Mesodermal cell (in vitro differentiated cells): ENCODE results near the gene KHDC3L.
"Not testable (repeated sequence)": the region's sequence is repeated elsewhere in the genome, so short reads cannot be mapped to it uniquely, and the experiment has no call there.

Experiments
- H3K27ac ChIP-seq: 2 replicates; pipeline ENCODE4 v1.7.0; 2013; ENCODE audit warnings: mild to moderate bottlenecking, low read depth, low read length, moderate library complexity; ENCODE audit not compliant: severe bottlenecking
- H3K36me3 ChIP-seq: 2 replicates; pipeline ENCODE4 v1.7.1; 2013; ENCODE audit warnings: mild to moderate bottlenecking, low read length, moderate library complexity; ENCODE audit not compliant: control insufficient read depth, insufficient read depth
- H3K4me1 ChIP-seq: one replicate; pipeline ENCODE4 v1.7.1; 2013; ENCODE audit warnings: mild to moderate bottlenecking, low read length; ENCODE audit not compliant: insufficient read depth, control insufficient read depth, poor library complexity, severe bottlenecking
- H3K4me3 ChIP-seq: 2 replicates; pipeline ENCODE4 v1.7.0; 2013; ENCODE audit warnings: low read length, control low read depth, mild to moderate bottlenecking; ENCODE audit not compliant: insufficient read depth, poor library complexity, severe bottlenecking; ENCODE audit errors: extremely low read depth
- H3K9me3 ChIP-seq: 2 replicates; pipeline ENCODE4 v1.7.1; 2013; ENCODE audit warnings: mild to moderate bottlenecking, low read length, moderate library complexity; ENCODE audit not compliant: control insufficient read depth
- WGBS, 2 experiments: methylation state at CpG; one replicate each; pipeline ENCODE4 v1.1.5; 2013; ENCODE audit warnings: missing lambda C conversion rate in 2 of 2; ENCODE audit not compliant: insufficient coverage in 2 of 2; 5-methylcytosine and 5-hydroxymethylcytosine counted together

KHDC3L gene

GRCh38 chr6:73369563-73369962 is 7.1 kb downstream of the KHDC3L start, which contains the start of gene OOEP:
TSS of gene OOEP (minus strand) at chr6:73369897. CDS start at chr6:73369792, 105 bp downstream.
- 95 to 98% methylated on average over 27 to 36 of the region's 36 CpGs for WGBS, 2 experiments
- no peak within 1 kb of the TSS for H3K4me3 ChIP-seq
- H3K4me1 ChIP-seq = no peaks in the 10 kb centered on the region
- H3K27ac ChIP-seq = no peak within 1 kb of the TSS
- no peaks in the 10 kb centered on the region for H3K9me3 ChIP-seq
- H3K36me3 ChIP-seq = no peaks in the 10 kb centered on the region

- H3K9me3 ChIP-seq = no peaks in the 10 kb centered on the region
- H3K36me3 ChIP-seq = no peaks in the 10 kb centered on the region
- no peak overlapping the region for H3K27ac ChIP-seq
- H3K4me1 ChIP-seq = no peaks in the 10 kb centered on the region
- WGBS, 2 experiments = 97 to 100% methylated on average over 1 to 3 of the region's 4 CpGs
- H3K4me3 ChIP-seq = no peak overlapping the region
These were observed 9.5 kb downstream of the KHDC3L start for GRCh38 chr6:73371984-73372383.

- Histone ChIP-seq H3K27ac (no peak overlapping the region), H3K4me1 (no peaks in the 10 kb centered on the region), H3K9me3 (no peaks in the 10 kb centered on the region), H3K4me3 (no peak overlapping the region), H3K36me3 (no peaks in the 10 kb centered on the region)
- WGBS, 2 experiments = 96% methylated on average over 9 to 10 of the region's 10 CpGs
These were observed 10.1 kb downstream of the KHDC3L start for GRCh38 chr6:73372516-73372915.

GRCh38 chr6:73375216-73375615 is 12.8 kb downstream of the KHDC3L start:
- Histone ChIP-seq H3K9me3 (no peaks in the 10 kb centered on the region), H3K36me3 (no peaks in the 10 kb centered on the region), H3K4me1 (no peaks in the 10 kb centered on the region), H3K27ac (no peak overlapping the region), H3K4me3 (no peak overlapping the region)
- 78% methylated on average over 1 of the region's 1 CpG for WGBS, 2 experiments

- WGBS, 2 experiments = 100% methylated on average over 3 of the region's 3 CpGs; no CpG with 5 or more reads in 1 of the 2 experiments
- no peak overlapping the region for H3K4me3 ChIP-seq
- H3K27ac ChIP-seq = no peak overlapping the region
- H3K4me1 ChIP-seq = no peaks in the 10 kb centered on the region
- no peaks in the 10 kb centered on the region for H3K36me3 ChIP-seq
- H3K9me3 ChIP-seq = no peaks in the 10 kb centered on the region
These were observed 14.8 kb downstream of the KHDC3L start for GRCh38 chr6:73377225-73377624.

- H3K27ac ChIP-seq, H3K36me3 ChIP-seq, H3K9me3 ChIP-seq, H3K4me3 ChIP-seq, H3K4me1 ChIP-seq: not testable (repeated sequence)
- WGBS, 2 experiments = 91 to 93% methylated on average over 9 to 10 of the region's 10 CpGs
These were observed 19.1 kb downstream of the KHDC3L start for GRCh38 chr6:73381531-73381930.

- Histone ChIP-seq H3K36me3 (no peaks in the 10 kb centered on the region), H3K4me3 (no peak overlapping the region), H3K27ac (no peak overlapping the region), H3K9me3 (no peaks in the 10 kb centered on the region), H3K4me1 (no peaks in the 10 kb centered on the region)
- WGBS, 2 experiments = 88 to 92% methylated on average over 2 to 3 of the region's 6 CpGs
These were observed 20.1 kb downstream of the KHDC3L start for GRCh38 chr6:73382462-73383113.

GRCh38 chr6:73388433-73388799 is 26.0 kb downstream of the KHDC3L start:
- Histone ChIP-seq H3K36me3 (no peaks in the 10 kb centered on the region), H3K4me3 (peak overlapping the region; percentile 46), H3K9me3 (no peaks in the 10 kb centered on the region), H3K27ac (peak overlapping the region; percentile 57), H3K4me1 (no peaks in the 10 kb centered on the region)
- WGBS, 2 experiments = 67 to 70% methylated on average over 1 to 2 of the region's 4 CpGs

GRCh38 chr6:73388800-73389512 is 26.5 kb downstream of the KHDC3L start:
- H3K27ac ChIP-seq = peak overlapping the region; percentile 57
- WGBS, 2 experiments = 2 to 3% methylated on average over 21 to 30 of the region's 38 CpGs
- no peaks in the 10 kb centered on the region for H3K4me1 ChIP-seq
- H3K9me3 ChIP-seq = no peaks in the 10 kb centered on the region
- H3K4me3 ChIP-seq = peak overlapping the region; percentile 46
- no peaks in the 10 kb centered on the region for H3K36me3 ChIP-seq

- Histone ChIP-seq H3K4me3 (no peak overlapping the region), H3K27ac (no peak overlapping the region), H3K36me3 (no peaks in the 10 kb centered on the region), H3K9me3 (no peaks in the 10 kb centered on the region), H3K4me1 (no peaks in the 10 kb centered on the region)
- WGBS, 2 experiments = 90 to 98% methylated on average over 7 of the region's 10 CpGs
These were observed 27.4 kb downstream of the KHDC3L start for GRCh38 chr6:73389854-73390253.

- WGBS, 2 experiments = no CpG with 5 or more reads among the region's 2 CpGs
These were observed 29.2 kb downstream of the KHDC3L start for GRCh38 chr6:73391675-73392074.

More at GRCh38 chr6:73391675-73392074, 29.2 kb downstream of the KHDC3L start:
- H3K36me3 ChIP-seq = no peaks in the 10 kb centered on the region
- no peaks in the 10 kb centered on the region for H3K9me3 ChIP-seq
- H3K27ac ChIP-seq = no peak overlapping the region
- no peak overlapping the region for H3K4me3 ChIP-seq
- no peaks in the 10 kb centered on the region for H3K4me1 ChIP-seq
